HEK293 (cell line): ENCODE results near the gene EYS.

ENCODE experiments used
- CTCF ChIA-PET: fragments of 350-600 bp; formaldehyde crosslinking; extraction: SDS; loops from one replicate; lab custom pipeline; 2021; ENCODE audit warnings: antibody characterized with exemption; lab: Yijun Ruan, JAX
- POLR2A ChIA-PET: fragments of 300-600 bp; formaldehyde crosslinking; extraction: SDS; loops from one replicate; lab custom pipeline; 2020; ENCODE audit warnings: antibody characterized with exemption, inconsistent platforms; lab: Yijun Ruan, JAX
- H3K27ac ChIP-seq: fragments of 200-500 bp; sonication (Bioruptor generic); 2 replicates; pipeline ENCODE4 v1.5.1; 2014; ENCODE audit warnings: low read depth, low read length, control low read depth, inconsistent platforms; ENCODE audit errors: extremely low read depth
- H3K36me3 ChIP-seq, 2 experiments: fragments of 200-500 bp in 1 of 2; sonication (Bioruptor generic) in 1 of 2; 1 replicate in 1 of 2; 2 replicates in 1 of 2; pipeline ENCODE4 v1.5.1; 2014 to 2017; ENCODE audit warnings: inconsistent platforms in 2 of 2, low read length in 2 of 2; ENCODE audit not compliant: control insufficient read depth in 2 of 2, insufficient read depth in 1 of 2
- H3K4me1 ChIP-seq: fragments of 200-500 bp; sonication (Bioruptor generic); 2 replicates; pipeline ENCODE4 v1.5.1; 2014; ENCODE audit warnings: mild to moderate bottlenecking, low read length, inconsistent platforms; ENCODE audit not compliant: control insufficient read depth, insufficient read depth
- H3K4me3 ChIP-seq: 2 replicates; pipeline ENCODE4 v1.5.1; 2011; ENCODE audit warnings: low read depth, mild to moderate bottlenecking, control low read depth, low read length, moderate library complexity
- H3K9me3 ChIP-seq: fragments of 200-500 bp; sonication (Bioruptor generic); 2 replicates; pipeline ENCODE4 v1.5.1; 2014; ENCODE audit warnings: low read depth, low read length, inconsistent platforms; ENCODE audit not compliant: control insufficient read depth, insufficient read depth
- BCL6B ChIP-seq: fragments of 450-650 bp; formaldehyde crosslinking; IDR thresholded peaks from 2 replicates; pipeline ENCODE4 v1.5.1; 2017; ENCODE audit warnings: missing biosample characterization, missing genetic modification characterization
- GLIS2 ChIP-seq: fragments of 450-650 bp; formaldehyde crosslinking; IDR thresholded peaks from 2 replicates; pipeline ENCODE4 v1.5.1; 2016; ENCODE audit warnings: missing biosample characterization, missing genetic modification characterization
- HOXC10 ChIP-seq: sonication (generic); formaldehyde crosslinking; IDR thresholded peaks from 2 replicates; pipeline ENCODE4 v1.8.1; 2023; ENCODE audit warnings: mild to moderate bottlenecking, missing genetic modification reagents
- SCRT1 ChIP-seq: fragments of 450-650 bp; formaldehyde crosslinking; IDR thresholded peaks from 2 replicates; pipeline ENCODE4 v1.5.1; 2016; ENCODE audit warnings: missing biosample characterization, missing genetic modification characterization, borderline replicate concordance
- SETDB1 ChIP-seq: IDR thresholded peaks from one replicate; pipeline ENCODE4 v1.6.1; 2017; ENCODE audit warnings: mild to moderate bottlenecking, low read length, moderate library complexity, mixed read lengths; ENCODE audit not compliant: insufficient read length
- TRIM28 ChIP-seq: IDR thresholded peaks from 2 replicates; pipeline ENCODE4 v1.6.1; 2011; ENCODE audit warnings: low read length, control low read depth, borderline replicate concordance
- ZBTB48 ChIP-seq: fragments of 450-650 bp; formaldehyde crosslinking; IDR thresholded peaks from 2 replicates; pipeline ENCODE4 v1.5.1; 2016; ENCODE audit warnings: missing biosample characterization, missing genetic modification characterization
- ZFHX2 ChIP-seq: fragments of 450-650 bp; formaldehyde crosslinking; conservative IDR thresholded peaks from 2 replicates; pipeline ENCODE4 v1.5.1; 2016; ENCODE audit warnings: missing biosample characterization, missing genetic modification characterization
- ZFP69B ChIP-seq: fragments of 450-650 bp; formaldehyde crosslinking; IDR thresholded peaks from 2 replicates; pipeline ENCODE4 v1.5.1; 2016; ENCODE audit warnings: missing biosample characterization, missing genetic modification characterization
- ZNF10 ChIP-seq: fragments of 450-650 bp; formaldehyde crosslinking; IDR thresholded peaks from 2 replicates; pipeline ENCODE4 v1.5.1; 2017; ENCODE audit warnings: missing biosample characterization, missing genetic modification characterization
- ZNF114 ChIP-seq: fragments of 450-650 bp; formaldehyde crosslinking; IDR thresholded peaks from 2 replicates; pipeline ENCODE4 v1.5.0; 2017; ENCODE audit warnings: missing biosample characterization, missing genetic modification characterization
- ZNF133 ChIP-seq: fragments of 450-650 bp; formaldehyde crosslinking; IDR thresholded peaks from 2 replicates; pipeline ENCODE4 v1.5.1; 2016; ENCODE audit warnings: missing biosample characterization, missing genetic modification characterization
- ZNF16 ChIP-seq: fragments of 450-650 bp; formaldehyde crosslinking; IDR thresholded peaks from 2 replicates; pipeline ENCODE4 v1.5.1; 2016; ENCODE audit warnings: low read depth, missing biosample characterization, missing genetic modification characterization
- ZNF24 ChIP-seq: fragments of 450-650 bp; formaldehyde crosslinking; IDR thresholded peaks from 2 replicates; pipeline ENCODE4 v1.5.1; 2016; ENCODE audit warnings: missing biosample characterization, missing genetic modification characterization
- ZNF311 ChIP-seq: fragments of 450-650 bp; formaldehyde crosslinking; IDR thresholded peaks from 2 replicates; pipeline ENCODE4 v1.5.1; 2017; ENCODE audit warnings: missing biosample characterization, missing genetic modification characterization, borderline replicate concordance
- ZNF341 ChIP-seq: fragments of 450-650 bp; formaldehyde crosslinking; IDR thresholded peaks from 2 replicates; pipeline ENCODE4; 2016; ENCODE audit warnings: low read depth, missing biosample characterization, missing genetic modification characterization
- ZNF350 ChIP-seq: fragments of 450-650 bp; formaldehyde crosslinking; IDR thresholded peaks from 2 replicates; pipeline ENCODE4 v1.5.0; 2017; ENCODE audit warnings: missing biosample characterization, mild to moderate bottlenecking, missing genetic modification characterization
- ZNF391 ChIP-seq: fragments of 450-650 bp; formaldehyde crosslinking; IDR thresholded peaks from 2 replicates; pipeline ENCODE4 v1.5.1; 2016; ENCODE audit warnings: low read depth, missing biosample characterization, missing genetic modification characterization, borderline replicate concordance
- ZNF549 ChIP-seq: fragments of 450-650 bp; IDR thresholded peaks from 2 replicates; pipeline ENCODE4 v1.5.1; 2018; ENCODE audit warnings: missing biosample characterization, missing genetic modification characterization, mild to moderate bottlenecking, inconsistent platforms, moderate library complexity
- ZNF585B ChIP-seq: fragments of 450-650 bp; formaldehyde crosslinking; IDR thresholded peaks from 2 replicates; pipeline ENCODE4 v1.5.1; 2016; ENCODE audit warnings: missing biosample characterization, missing genetic modification characterization
- ZNF664 ChIP-seq: fragments of 450-650 bp; formaldehyde crosslinking; IDR thresholded peaks from 2 replicates; pipeline ENCODE4 v1.5.1; 2016; ENCODE audit warnings: missing biosample characterization, missing genetic modification characterization
- ZNF670 ChIP-seq: fragments of 450-650 bp; formaldehyde crosslinking; IDR thresholded peaks from 2 replicates; pipeline ENCODE4 v1.5.1; 2016; ENCODE audit warnings: missing biosample characterization, missing genetic modification characterization, low read depth
- ZNF701 ChIP-seq: fragments of 450-650 bp; formaldehyde crosslinking; IDR thresholded peaks from 2 replicates; pipeline ENCODE4 v1.5.1; 2016; ENCODE audit warnings: missing biosample characterization, missing genetic modification characterization
- ZNF776 ChIP-seq: fragments of 450-650 bp; formaldehyde crosslinking; IDR thresholded peaks from 2 replicates; pipeline ENCODE4 v1.5.0; 2017; ENCODE audit warnings: missing biosample characterization, missing genetic modification characterization, borderline replicate concordance
- ZNF830 ChIP-seq: fragments of 450-650 bp; IDR thresholded peaks from 2 replicates; pipeline ENCODE4 v1.5.0; 2018; ENCODE audit warnings: missing biosample characterization, missing genetic modification characterization, low read depth, mild to moderate bottlenecking, moderate library complexity
- ZSCAN23 ChIP-seq: fragments of 450-650 bp; formaldehyde crosslinking; IDR thresholded peaks from 2 replicates; pipeline ENCODE4 v1.5.1; 2016; ENCODE audit warnings: missing biosample characterization, missing genetic modification characterization
- TF ChIP-seq, protein P1 (sequence below): fragments of 450-650 bp; formaldehyde crosslinking; IDR thresholded peaks from 2 replicates; pipeline ENCODE4; 2016; ENCODE audit warnings: missing biosample characterization, missing genetic modification characterization
- TF ChIP-seq, protein P2 (sequence below): fragments of 450-650 bp; formaldehyde crosslinking; IDR thresholded peaks from 2 replicates; pipeline ENCODE4 v1.5.1; 2016; ENCODE audit warnings: missing biosample characterization, missing genetic modification characterization

The EYS gene

GRCh38 chr6:65248101-65248610 lies 458.9 kb downstream of the EYS start (continued):
- TF ChIP-seq, protein P1, sequence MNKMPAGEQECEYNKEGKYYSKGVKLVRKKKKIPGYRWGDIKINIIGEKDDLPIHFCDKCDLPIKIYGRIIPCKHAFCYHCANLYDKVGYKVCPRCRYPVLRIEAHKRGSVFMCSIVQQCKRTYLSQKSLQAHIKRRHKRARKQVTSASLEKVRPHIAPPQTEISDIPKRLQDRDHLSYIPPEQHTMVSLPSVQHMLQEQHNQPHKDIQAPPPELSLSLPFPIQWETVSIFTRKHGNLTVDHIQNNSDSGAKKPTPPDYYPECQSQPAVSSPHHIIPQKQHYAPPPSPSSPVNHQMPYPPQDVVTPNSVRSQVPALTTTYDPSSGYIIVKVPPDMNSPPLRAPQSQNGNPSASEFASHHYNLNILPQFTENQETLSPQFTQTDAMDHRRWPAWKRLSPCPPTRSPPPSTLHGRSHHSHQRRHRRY, result no peak

DNA sequence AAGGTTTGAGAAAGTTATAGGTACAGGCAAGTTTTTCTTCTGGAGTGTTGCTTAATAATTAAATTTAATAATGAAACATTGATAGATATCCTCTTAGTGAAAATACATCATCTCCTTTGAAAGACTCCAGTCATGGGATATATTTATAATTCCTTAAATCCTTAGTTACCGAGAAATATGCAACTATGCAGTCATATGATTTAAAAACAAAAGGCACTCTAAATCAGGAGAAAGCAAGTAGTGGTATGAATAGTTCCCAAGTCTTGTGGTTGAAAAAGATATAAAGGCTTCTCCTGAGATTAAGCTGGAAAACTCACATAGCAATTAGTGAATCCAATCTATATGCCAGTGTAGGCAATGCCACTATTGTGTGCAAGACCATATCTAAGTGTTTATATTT lies 475.4 kb downstream of the EYS start:
- H3K4me3 ChIP-seq, result no peak overlapping the region
- no peaks in the 10 kb centered on the region for H3K9me3 ChIP-seq
- CTCF ChIA-PET, result no interaction called here
- no peak for TF ChIP-seq ZNF670 (tag by site-specific recombination)
- no peak for TF ChIP-seq ZNF311 (tag by site-specific recombination)
- no peak for TF ChIP-seq ZSCAN23
- no peak for TF ChIP-seq ZNF114 (tag by site-specific recombination)
- TF ChIP-seq ZNF10 (tag by site-specific recombination), result no peak
- no peak for TF ChIP-seq ZBTB48 (tag by site-specific recombination)
- TF ChIP-seq ZNF776 (tag by site-specific recombination), result no peak
- TF ChIP-seq ZNF549, result no peak
- H3K27ac ChIP-seq, result no peak overlapping the region
- no peaks in the 10 kb centered on the region for H3K4me1 ChIP-seq
- POLR2A ChIA-PET, result no interaction called here
- no peaks in the 10 kb centered on the region for H3K36me3 ChIP-seq

GRCh38 chr6:65229825-65230224 lies 477.2 kb downstream of the EYS start:
- Histone ChIP-seq H3K27ac (no peak overlapping the region), H3K36me3 (no peaks in the 10 kb centered on the region), H3K4me1 (no peaks in the 10 kb centered on the region), H3K4me3 (no peak overlapping the region), H3K9me3 (no peaks in the 10 kb centered on the region)
- POLR2A ChIA-PET, result no interaction called here
- CTCF ChIA-PET, result no interaction called here
- TF ChIP-seq, protein P2, sequence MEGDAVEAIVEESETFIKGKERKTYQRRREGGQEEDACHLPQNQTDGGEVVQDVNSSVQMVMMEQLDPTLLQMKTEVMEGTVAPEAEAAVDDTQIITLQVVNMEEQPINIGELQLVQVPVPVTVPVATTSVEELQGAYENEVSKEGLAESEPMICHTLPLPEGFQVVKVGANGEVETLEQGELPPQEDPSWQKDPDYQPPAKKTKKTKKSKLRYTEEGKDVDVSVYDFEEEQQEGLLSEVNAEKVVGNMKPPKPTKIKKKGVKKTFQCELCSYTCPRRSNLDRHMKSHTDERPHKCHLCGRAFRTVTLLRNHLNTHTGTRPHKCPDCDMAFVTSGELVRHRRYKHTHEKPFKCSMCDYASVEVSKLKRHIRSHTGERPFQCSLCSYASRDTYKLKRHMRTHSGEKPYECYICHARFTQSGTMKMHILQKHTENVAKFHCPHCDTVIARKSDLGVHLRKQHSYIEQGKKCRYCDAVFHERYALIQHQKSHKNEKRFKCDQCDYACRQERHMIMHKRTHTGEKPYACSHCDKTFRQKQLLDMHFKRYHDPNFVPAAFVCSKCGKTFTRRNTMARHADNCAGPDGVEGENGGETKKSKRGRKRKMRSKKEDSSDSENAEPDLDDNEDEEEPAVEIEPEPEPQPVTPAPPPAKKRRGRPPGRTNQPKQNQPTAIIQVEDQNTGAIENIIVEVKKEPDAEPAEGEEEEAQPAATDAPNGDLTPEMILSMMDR (tag by site-specific recombination), result no peak
- TF ChIP-seq ZNF830 (tag by site-specific recombination) (no peak), ZNF24 (tag by site-specific recombination) (no peak), ZNF16 (no peak), ZFHX2 (tag by site-specific recombination) (no peak), ZNF133 (tag by site-specific recombination) (no peak)

DNA sequence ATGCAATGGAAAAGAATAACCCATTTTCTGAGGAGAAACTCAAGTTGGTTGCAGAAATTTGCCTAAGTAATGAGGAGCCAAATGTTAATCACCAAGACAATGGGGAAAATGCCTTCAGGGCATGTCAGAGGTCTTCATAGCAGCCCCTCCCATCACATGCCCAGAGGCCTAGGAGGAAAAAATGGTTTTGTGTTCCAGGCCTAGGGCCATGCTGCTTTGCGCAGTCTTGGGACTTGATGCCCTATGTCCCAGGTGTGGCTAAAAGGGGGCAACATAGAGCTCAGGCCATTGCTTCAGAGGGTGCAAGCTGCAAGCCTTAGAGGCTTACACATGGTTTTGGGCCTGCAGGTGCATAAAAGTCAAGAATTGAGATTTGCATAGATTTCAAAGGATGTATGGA lies 485.9 kb downstream of the EYS start:
- TF ChIP-seq ZFP69B (tag by site-specific recombination) (no peak), ZNF585B (tag by site-specific recombination) (peak; percentile 79), ZNF350 (tag by site-specific recombination) (no peak), TRIM28 (peak; percentile 84; the same call in 1 of the 2 replicates), ZNF701 (tag by site-specific recombination) (no peak), SCRT1 (no peak), SETDB1 (peak; percentile 68), HOXC10 (no peak), GLIS2 (no peak), ZNF341 (no peak), ZNF664 (no peak), ZNF391 (no peak), BCL6B (tag by site-specific recombination) (no peak)
- TF ChIP-seq, all 188 proteins: peak for 3
- CTCF ChIA-PET, result no interaction called here
- Histone ChIP-seq H3K4me1 (no peaks in the 10 kb centered on the region), H3K27ac (no peak overlapping the region), H3K4me3 (no peak overlapping the region), H3K9me3 (no peaks in the 10 kb centered on the region), H3K36me3 (no peaks in the 10 kb centered on the region)
- POLR2A ChIA-PET, result no interaction called here
